Activated CD4-positive, alpha-beta T cell treated with anti-CD3 and anti-CD28 coated beads, Interleukin-2, amount 10 ng/mL, durations not matched to agents 7 days and 5 days (primary cell): ENCODE results near the gene ADGRV1. TPM values are rescaled to one million over a fixed set of nuclear protein-coding genes. Genes with fewer than 3 reads are reported as not detected.

Experiments
- CTCF ChIA-PET: fragments of 350-600 bp; sonication (Branson Sonifier 250); formaldehyde crosslinking; loops from one replicate; lab custom pipeline; 2021; ENCODE audit warnings: antibody characterized with exemption; lab: Charles Lee
- POLR2A ChIA-PET: fragments of 350-600 bp; sonication (Branson Sonifier 250); formaldehyde crosslinking; loops from one replicate; lab custom pipeline; 2021; ENCODE audit warnings: antibody characterized with exemption; lab: Charles Lee
- DNase-seq: peaks from one replicate; pipeline ENCODE4 v3.0.0-alpha.2; 2020
- H3K27ac Mint-ChIP-seq: one replicate; pipeline ENCODE4 v1.8.0; 2021; ENCODE audit warnings: mild to moderate bottlenecking, moderate library complexity, mixed read lengths
- H3K27me3 Mint-ChIP-seq: one replicate; pipeline ENCODE4 v1.8.0; 2021; ENCODE audit warnings: mixed read lengths
- H3K36me3 Mint-ChIP-seq: one replicate; pipeline ENCODE4 v1.8.0; 2021; ENCODE audit warnings: low read depth, mixed read lengths
- H3K4me1 Mint-ChIP-seq: one replicate; pipeline ENCODE4 v1.8.0; 2021; ENCODE audit warnings: mixed read lengths
- H3K4me3 Mint-ChIP-seq: one replicate; pipeline ENCODE4 v1.8.0; 2021; ENCODE audit warnings: mild to moderate bottlenecking, moderate library complexity, mixed read lengths
- H3K9me3 Mint-ChIP-seq: one replicate; pipeline ENCODE4 v1.8.0; 2021; ENCODE audit warnings: mixed read lengths
- total RNA-seq, 2 experiments: library from RNA; stranded (reverse); gene quantifications; one replicate each; pipeline ENCODE4 v1.2.3, GENCODE V29; 2021

ADGRV1 gene
- total RNA-seq, 2 experiments from 2014 or later: not detected

GRCh38 chr5:91137647-91138046 lies 579.0 kb downstream of the ADGRV1 start:
- ChIA-PET CTCF (interaction anchor here (0.6 kb wide), 1 partner anchor 31 kb away, joined by 4 read pairs; no protein-coding TSS in a partner anchor), POLR2A (no interaction called here)
- Mint-ChIP-seq H3K27me3 (peaks cover 2% of the 10 kb centered on the region), H3K36me3 (no peaks in the 10 kb centered on the region), H3K4me1 (peaks cover 21% of the 10 kb centered on the region), H3K27ac (no peak overlapping the region), H3K9me3 (no peaks in the 10 kb centered on the region), H3K4me3 (no peak overlapping the region)
- DNase-seq: no peak

- POLR2A ChIA-PET: no interaction called here
- Mint-ChIP-seq H3K9me3 (no peaks in the 10 kb centered on the region), H3K27ac (no peak overlapping the region), H3K4me1 (peaks cover 24% of the 10 kb centered on the region), H3K4me3 (no peak overlapping the region), H3K36me3 (no peaks in the 10 kb centered on the region), H3K27me3 (no peaks in the 10 kb centered on the region)
- CTCF ChIA-PET: no interaction called here
- no peak for DNase-seq
Observed at GRCh38 chr5:91139572-91140200, 581.1 kb downstream of the ADGRV1 start.

GRCh38 chr5:91140657-91141056 lies 582.1 kb downstream of the ADGRV1 start:
- Mint-ChIP-seq H3K9me3 (no peaks in the 10 kb centered on the region), H3K36me3 (no peaks in the 10 kb centered on the region), H3K4me1 (peaks cover 22% of the 10 kb centered on the region), H3K27me3 (no peaks in the 10 kb centered on the region), H3K4me3 (no peak overlapping the region), H3K27ac (no peak overlapping the region)
- DNase-seq: no peak
- POLR2A ChIA-PET: no interaction called here
- CTCF ChIA-PET: no interaction called here

- no peak overlapping the region for H3K4me3 Mint-ChIP-seq
- no peak for DNase-seq
- peaks cover 13% of the 10 kb centered on the region for H3K4me1 Mint-ChIP-seq
- no peaks in the 10 kb centered on the region for H3K9me3 Mint-ChIP-seq
- no peak overlapping the region for H3K27ac Mint-ChIP-seq
- H3K36me3 Mint-ChIP-seq: no peaks in the 10 kb centered on the region
- no peaks in the 10 kb centered on the region for H3K27me3 Mint-ChIP-seq
- CTCF ChIA-PET: interaction anchor here (0.6 kb wide), 1 partner anchor 47 kb away, joined by 4 read pairs; no protein-coding TSS in a partner anchor
- POLR2A ChIA-PET: no interaction called here
Observed at GRCh38 chr5:91141642-91142041, 583.0 kb downstream of the ADGRV1 start.

GRCh38 chr5:91142386-91142785 lies 583.8 kb downstream of the ADGRV1 start:
- Mint-ChIP-seq H3K27ac (no peak overlapping the region), H3K9me3 (no peaks in the 10 kb centered on the region), H3K4me1 (peaks cover 10% of the 10 kb centered on the region), H3K27me3 (no peaks in the 10 kb centered on the region), H3K4me3 (no peak overlapping the region), H3K36me3 (no peaks in the 10 kb centered on the region)
- ChIA-PET CTCF (interaction anchor here (0.6 to 1.4 kb wide), 2 partner anchors 48 to 242 kb away, joined by 4 to 7 read pairs; no protein-coding TSS in a partner anchor), POLR2A (no interaction called here)
- DNase-seq: no peak

- Mint-ChIP-seq H3K9me3 (no peaks in the 10 kb centered on the region), H3K27me3 (no peaks in the 10 kb centered on the region), H3K36me3 (no peaks in the 10 kb centered on the region), H3K4me1 (peaks cover 10% of the 10 kb centered on the region), H3K4me3 (no peak overlapping the region), H3K27ac (no peak overlapping the region)
- DNase-seq: no peak
- POLR2A ChIA-PET: no interaction called here
- CTCF ChIA-PET: interaction anchor here (1.2 to 1.4 kb wide), 2 partner anchors 14 to 242 kb away, joined by 3 to 7 read pairs; no protein-coding TSS in a partner anchor
Observed at GRCh38 chr5:91142819-91143218, 584.2 kb downstream of the ADGRV1 start.

- Mint-ChIP-seq H3K27ac (no peak overlapping the region), H3K4me3 (no peak overlapping the region), H3K36me3 (no peaks in the 10 kb centered on the region), H3K9me3 (no peaks in the 10 kb centered on the region), H3K27me3 (no peaks in the 10 kb centered on the region), H3K4me1 (peaks cover 10% of the 10 kb centered on the region)
- no peak for DNase-seq
- ChIA-PET POLR2A (no interaction called here), CTCF (interaction anchor here (0.7 to 1.4 kb wide), 3 partner anchors 13 to 246 kb away, joined by 3 to 7 read pairs (median 3); no protein-coding TSS in a partner anchor)
Observed at GRCh38 chr5:91143840-91144239, 585.2 kb downstream of the ADGRV1 start.

- Mint-ChIP-seq H3K4me1 (peaks cover 10% of the 10 kb centered on the region), H3K27ac (no peak overlapping the region), H3K27me3 (peaks cover 2% of the 10 kb centered on the region), H3K4me3 (no peak overlapping the region), H3K36me3 (no peaks in the 10 kb centered on the region), H3K9me3 (no peaks in the 10 kb centered on the region)
- POLR2A ChIA-PET: interaction anchor here (0.6 kb wide), 1 partner anchor 38 kb away, joined by 6 read pairs; no protein-coding TSS in a partner anchor
- no peak for DNase-seq
- CTCF ChIA-PET: no interaction called here
Observed at GRCh38 chr5:91144491-91145332, 586.1 kb downstream of the ADGRV1 start.

- CTCF ChIA-PET: no interaction called here
- H3K36me3 Mint-ChIP-seq: no peaks in the 10 kb centered on the region
Observed at GRCh38 chr5:91145333-91145620, 586.7 kb downstream of the ADGRV1 start.

GRCh38 chr5:91146230-91146629 lies 587.6 kb downstream of the ADGRV1 start:
- Mint-ChIP-seq H3K4me1 (peaks cover 9% of the 10 kb centered on the region), H3K27ac (no peak overlapping the region), H3K36me3 (no peaks in the 10 kb centered on the region), H3K9me3 (peaks cover 2% of the 10 kb centered on the region), H3K4me3 (no peak overlapping the region), H3K27me3 (peaks cover 5% of the 10 kb centered on the region)
- no peak for DNase-seq
- ChIA-PET POLR2A (no interaction called here), CTCF (interaction anchor here (0.6 to 0.9 kb wide), 2 partner anchors 9 to 19 kb away, joined by 3 to 6 read pairs; no protein-coding TSS in a partner anchor)

More at GRCh38 chr5:91145333-91145620, 586.7 kb downstream of the ADGRV1 start:
- Mint-ChIP-seq H3K27me3 (peaks cover 4% of the 10 kb centered on the region), H3K27ac (no peak overlapping the region), H3K4me1 (peaks cover 9% of the 10 kb centered on the region), H3K9me3 (peaks cover 2% of the 10 kb centered on the region), H3K4me3 (no peak overlapping the region)
- POLR2A ChIA-PET: no interaction called here
- no peak for DNase-seq

GRCh38 chr5:91146905-91147600 lies 588.5 kb downstream of the ADGRV1 start:
- no peak for DNase-seq
- no peaks in the 10 kb centered on the region for H3K36me3 Mint-ChIP-seq
- peaks cover 9% of the 10 kb centered on the region for H3K4me1 Mint-ChIP-seq
- CTCF ChIA-PET: interaction anchor here (0.9 kb wide), 1 partner anchor 9 kb away, joined by 3 read pairs; no protein-coding TSS in a partner anchor
- H3K9me3 Mint-ChIP-seq: peaks cover 2% of the 10 kb centered on the region
- no peak overlapping the region for H3K27ac Mint-ChIP-seq
- POLR2A ChIA-PET: no interaction called here
- no peak overlapping the region for H3K4me3 Mint-ChIP-seq
- H3K27me3 Mint-ChIP-seq: peaks cover 7% of the 10 kb centered on the region

- Mint-ChIP-seq H3K4me3 (no peak overlapping the region), H3K27ac (no peak overlapping the region), H3K36me3 (no peaks in the 10 kb centered on the region), H3K9me3 (peaks cover 2% of the 10 kb centered on the region), H3K27me3 (peaks cover 7% of the 10 kb centered on the region), H3K4me1 (peaks cover 1% of the 10 kb centered on the region)
- ChIA-PET POLR2A (interaction anchor here (0.7 kb wide), 1 partner anchor 275 kb away, joined by 3 read pairs; no protein-coding TSS in a partner anchor), CTCF (no interaction called here)
- no peak for DNase-seq
Observed at GRCh38 chr5:91150234-91150633, 591.6 kb downstream of the ADGRV1 start.
